SH-SY5Y (cell line): ENCODE results near the gene CDK8.

Source experiments
- GATA2 ChIP-seq: IDR thresholded peaks from 2 replicates; pipeline ENCODE4 v1.6.1; 2011; ENCODE audit warnings: mild to moderate bottlenecking, low read depth, low read length
- GATA3 ChIP-seq: IDR thresholded peaks from 2 replicates; pipeline ENCODE4 v1.6.1; 2011; ENCODE audit warnings: low read depth, mild to moderate bottlenecking, low read length, moderate library complexity

DNA sequence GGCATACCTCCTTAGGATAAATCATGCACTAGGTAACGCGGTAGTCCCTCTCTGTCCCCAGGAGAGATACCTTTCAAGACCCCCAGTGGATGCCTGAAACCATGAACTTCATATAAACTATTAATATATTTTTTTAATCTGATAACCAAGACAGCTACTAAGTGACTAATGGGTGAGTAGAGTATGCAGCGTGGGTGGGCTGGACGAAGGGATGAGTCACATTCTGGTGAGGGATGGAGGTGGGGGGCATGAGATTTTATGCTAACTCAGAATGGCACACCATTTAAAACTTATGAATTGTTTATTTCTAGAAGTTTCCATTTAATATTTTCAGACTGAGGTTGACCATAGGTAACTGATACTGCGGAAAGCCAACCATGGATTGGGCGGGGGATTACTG is 46.2 kb downstream of the CDK8 start:
- TF ChIP-seq GATA2, result no peak
- no peak for TF ChIP-seq GATA3
